ENCODE measurements around the gene PPP4R4. TPM values are rescaled to one million over a fixed set of nuclear protein-coding genes. Genes with fewer than 3 reads are reported as not detected.

Gene PPP4R4
- polyA plus RNA-seq, 1 donor from 2014 or later: 4.8 TPM

GRCh38 chr14:94126800-94127199, 47.3 kb upstream of the PPP4R4 start:
- H3K36me3 ChIP-seq (ENCODE audit: insufficient read depth, low read length): no peaks in the 10 kb centered on the region
- no peaks in the 10 kb centered on the region for H3K79me2 ChIP-seq (replicated peaks; ENCODE audit: insufficient read depth, low read length)
- H2AFZ ChIP-seq (ENCODE audit: low read depth, low read length): no peak overlapping the region
- H3K27me3 ChIP-seq (ENCODE audit: insufficient read depth, low read depth, low read length): no peaks in the 10 kb centered on the region
- no peak overlapping the region for H3K4me2 ChIP-seq (ENCODE audit: low read length)
- no peaks in the 10 kb centered on the region for H3K9me2 ChIP-seq (ENCODE audit: insufficient read depth, low read length)
- no peak overlapping the region for H3K9ac ChIP-seq (ENCODE audit: low read length)
- no peaks in the 10 kb centered on the region for H3K9me3 ChIP-seq (ENCODE audit: low read length)
- TF ChIP-seq CTCF (IDR thresholded peaks at IDR 0.05; ENCODE audit: poor library complexity, severe bottlenecking) (no peak), REST (IDR thresholded peaks at IDR 0.05; ENCODE audit: borderline replicate concordance) (no peak), SMC3 (conservative IDR thresholded peaks at IDR 0.05; ENCODE audit: poor library complexity) (no peak), POLR2AphosphoS5 (IDR thresholded peaks at IDR 0.05) (no peak), RAD21 (conservative IDR thresholded peaks at IDR 0.05) (no peak), EZH2 (IDR thresholded peaks at IDR 0.05; ENCODE audit: borderline replicate concordance, insufficient read depth, low read length, poor library complexity, severe bottlenecking) (no peak), MXI1 (conservative IDR thresholded peaks at IDR 0.05; ENCODE audit: poor library complexity, severe bottlenecking) (no peak), TAF1 (IDR thresholded peaks at IDR 0.05; ENCODE audit: low read depth) (no peak), EP300 (conservative IDR thresholded peaks at IDR 0.05; ENCODE audit: poor library complexity, severe bottlenecking) (no peak)
- H3K4me3 ChIP-seq (ENCODE audit: low read length): no peak overlapping the region
- no peak overlapping the region for H3K27ac ChIP-seq (ENCODE audit: low read length)
- H3F3A ChIP-seq (ENCODE audit: insufficient read depth, low read length, poor library complexity, severe bottlenecking): no peaks in the 10 kb centered on the region
- H4K20me1 ChIP-seq (ENCODE audit: insufficient read depth): no peaks in the 10 kb centered on the region

- no peak for TF ChIP-seq REST (IDR thresholded peaks at IDR 0.05; ENCODE audit: borderline replicate concordance)
- TF ChIP-seq EZH2 (IDR thresholded peaks at IDR 0.05; ENCODE audit: borderline replicate concordance, insufficient read depth, low read length, poor library complexity, severe bottlenecking): no peak
- no peak for TF ChIP-seq RAD21 (conservative IDR thresholded peaks at IDR 0.05)
- no peak for TF ChIP-seq EP300 (conservative IDR thresholded peaks at IDR 0.05; ENCODE audit: poor library complexity, severe bottlenecking)
- no peak for TF ChIP-seq POLR2AphosphoS5 (IDR thresholded peaks at IDR 0.05)
- TF ChIP-seq SMC3 (conservative IDR thresholded peaks at IDR 0.05; ENCODE audit: poor library complexity): no peak
- no peak for TF ChIP-seq CTCF (IDR thresholded peaks at IDR 0.05; ENCODE audit: poor library complexity, severe bottlenecking)
- no peak for TF ChIP-seq TAF1 (IDR thresholded peaks at IDR 0.05; ENCODE audit: low read depth)
- no peak for TF ChIP-seq MXI1 (conservative IDR thresholded peaks at IDR 0.05; ENCODE audit: poor library complexity, severe bottlenecking)
- Histone ChIP-seq H3K36me3 (ENCODE audit: insufficient read depth, low read length) (no peaks in the 10 kb centered on the region), H2AFZ (ENCODE audit: low read depth, low read length) (no peak overlapping the region), H3K4me2 (ENCODE audit: low read length) (no peak overlapping the region), H3K27ac (ENCODE audit: low read length) (no peak overlapping the region), H3K79me2 (replicated peaks; ENCODE audit: insufficient read depth, low read length) (no peaks in the 10 kb centered on the region), H3K27me3 (ENCODE audit: insufficient read depth, low read depth, low read length) (no peaks in the 10 kb centered on the region), H4K20me1 (ENCODE audit: insufficient read depth) (no peaks in the 10 kb centered on the region), H3K9me2 (ENCODE audit: insufficient read depth, low read length) (no peaks in the 10 kb centered on the region), H3K9me3 (ENCODE audit: low read length) (no peaks in the 10 kb centered on the region), H3K4me3 (ENCODE audit: low read length) (no peak overlapping the region), H3F3A (ENCODE audit: insufficient read depth, low read length, poor library complexity, severe bottlenecking) (no peaks in the 10 kb centered on the region), H3K9ac (ENCODE audit: low read length) (no peak overlapping the region)
Observed at GRCh38 chr14:94127330-94127729, 46.8 kb upstream of the PPP4R4 start.
